Sigmoid colon (tissue), 4 donors: Measurements from ENCODE around the gene MMP17.

Experiments used
- CTCF ChIP-seq, 4 experiments: fragments of 450-650 bp in 3 of 4; fragments of 200-600 bp in 1 of 4; IDR thresholded peaks; one replicate each; pipeline ENCODE4 v1.5.1; 2016 to 2019; ENCODE audit warnings: antibody characterized with exemption in 4 of 4, mild to moderate bottlenecking in 3 of 4, moderate library complexity in 2 of 4
- POLR2A ChIP-seq, 2 donors: fragments of 450-650 bp; IDR thresholded peaks; one replicate each; pipeline ENCODE4 v1.6.1; 2016; ENCODE audit warnings: antibody characterized with exemption in 2 of 2, mild to moderate bottlenecking in 2 of 2, moderate library complexity in 2 of 2
- POLR2AphosphoS5 ChIP-seq, 4 donors: sonication (generic); formaldehyde crosslinking; IDR thresholded peaks; one replicate each; pipeline ENCODE4 v1.6.1; 2017; ENCODE audit warnings: antibody characterized with exemption in 4 of 4

DNA sequence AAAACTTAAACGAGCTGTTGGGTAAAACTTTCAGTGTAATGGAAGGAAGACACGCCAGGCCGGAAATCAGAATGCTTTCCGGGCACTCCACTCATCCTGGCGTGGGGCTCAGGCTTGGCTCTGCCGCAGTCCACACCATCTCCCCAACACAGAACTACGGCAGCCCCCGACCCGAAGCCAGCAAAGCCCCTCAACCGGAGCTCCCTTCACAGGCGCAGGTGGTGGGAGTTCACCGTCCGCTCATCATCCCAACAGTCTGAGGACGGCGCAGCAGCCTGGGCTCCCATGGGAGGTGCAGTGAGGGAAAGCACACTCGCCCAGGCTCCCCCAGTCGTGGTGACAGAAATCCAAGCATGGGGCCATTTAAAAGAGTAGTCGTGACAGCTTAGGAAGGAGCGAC is 11.0 kb upstream of the MMP17 start:
- TF ChIP-seq POLR2AphosphoS5 (IDR thresholded peaks at IDR 0.05): no peak
- no peak for TF ChIP-seq CTCF (IDR thresholded peaks at IDR 0.05)
- TF ChIP-seq POLR2A (IDR thresholded peaks at IDR 0.05): no peak
